Activated B cell treated with CpG ODN at 0.5 μM for 24 hours (primary cell): ENCODE measurements around the gene KDELR3. TPM values are rescaled to one million over a fixed set of nuclear protein-coding genes. Genes with fewer than 3 reads are reported as not detected.

Experiments
- ATAC-seq: fragments of 200-7000 bp; cut with Tn5 transposase; one replicate; pipeline ENCODE4 v1.10.0; 2021; ENCODE audit warnings: low read depth, mild to moderate bottlenecking, moderate library complexity
- CTCF ChIA-PET: fragments of 350-600 bp; sonication (Branson Sonifier 250); formaldehyde crosslinking; loops from one replicate; lab custom pipeline; 2021; ENCODE audit warnings: antibody characterized with exemption; lab: Charles Lee
- POLR2A ChIA-PET: fragments of 350-600 bp; sonication (Branson Sonifier 250); formaldehyde crosslinking; loops from one replicate; lab custom pipeline; 2021; ENCODE audit warnings: antibody characterized with exemption; lab: Charles Lee
- DNase-seq: peaks from one replicate; pipeline ENCODE4 v3.0.0; 2022
- H3K27ac Mint-ChIP-seq: one replicate; pipeline ENCODE4 v1.8.0; 2020; ENCODE audit warnings: mixed read lengths
- H3K27me3 Mint-ChIP-seq: one replicate; pipeline ENCODE4 v1.8.0; 2021; ENCODE audit warnings: mixed read lengths
- H3K36me3 Mint-ChIP-seq: one replicate; pipeline ENCODE4 v1.8.0; 2021; ENCODE audit warnings: low read depth, mixed read lengths
- H3K4me1 Mint-ChIP-seq: one replicate; pipeline ENCODE4 v1.8.0; 2021; ENCODE audit warnings: mixed read lengths
- H3K4me3 Mint-ChIP-seq: one replicate; pipeline ENCODE4 v1.8.0; 2020; ENCODE audit warnings: mild to moderate bottlenecking, mixed read lengths
- H3K9me3 Mint-ChIP-seq: one replicate; pipeline ENCODE4 v1.8.0; 2020; ENCODE audit warnings: mixed read lengths
- CTCF ChIP-seq: fragments of 200-600 bp; IDR thresholded peaks from one replicate; pipeline ENCODE4 v1.8.0; 2022; ENCODE audit warnings: antibody characterized with exemption, mild to moderate bottlenecking
- intact Hi-C: fragments of 100-400 bp; cut with micrococcal nuclease; formaldehyde crosslinking; loops from one replicate; pipeline ENCODE4 v1.15.1; 2024
- total RNA-seq: library from RNA; stranded (reverse); gene quantifications from 2 replicates; pipeline ENCODE4 v1.2.3, GENCODE V29; 2022

KDELR3 gene
- total RNA-seq, 1 donor from 2014 or later, result not detected

GRCh38 chr22:38505541-38506117, 37.7 kb downstream of the KDELR3 start:
- DNase-seq (no peak), ATAC-seq (peak; percentile 19)
- Mint-ChIP-seq H3K27me3 (no peaks in the 10 kb centered on the region), H3K27ac (peak overlapping the region; percentile 100), H3K4me3 (peak overlapping the region; percentile 99), H3K9me3 (no peaks in the 10 kb centered on the region), H3K4me1 (peaks cover 46% of the 10 kb centered on the region), H3K36me3 (peaks cover 55% of the 10 kb centered on the region)
- ChIA-PET CTCF (no interaction called here), POLR2A (no interaction called here)
- no peak for TF ChIP-seq CTCF
- intact Hi-C loops, result loop anchor here (1.0 to 5.0 kb wide), 9 partner anchors 15 to 897 kb away; partner anchors contain the start of genes CBY1, CSNK1E, DMC1 and FAM227A

- intact Hi-C loops, result loop anchor here (1.0 to 5.0 kb wide), 8 partner anchors 64 to 898 kb away; partner anchors contain the start of genes CBY1, CSNK1E, DMC1 and FAM227A
- H3K27ac Mint-ChIP-seq, result peak within 1 kb of the TSS; percentile 100
- ChIA-PET POLR2A (interaction anchor here (0.6 to 1.8 kb wide), 6 partner anchors 10 to 249 kb away, joined by 3 to 13 read pairs (median 4); no protein-coding TSS in a partner anchor), CTCF (interaction anchor here (1.5 kb wide), 1 partner anchor 11 kb away, joined by 5 read pairs; no protein-coding TSS in a partner anchor)
- peak within 1 kb of the TSS; percentile 99 for H3K4me3 Mint-ChIP-seq
- no peaks in the 10 kb centered on the region for H3K9me3 Mint-ChIP-seq
- no peak for TF ChIP-seq CTCF
- H3K27me3 Mint-ChIP-seq, result no peaks in the 10 kb centered on the region
- peaks cover 41% of the 10 kb centered on the region for H3K4me1 Mint-ChIP-seq
- ATAC-seq (peak; percentile 89), DNase-seq (peak; percentile 91)
- H3K36me3 Mint-ChIP-seq, result peaks cover 48% of the 10 kb centered on the region
These were observed 38.4 kb downstream of the KDELR3 start, which contains the start of gene DDX17 for GRCh38 chr22:38506118-38506962. Gene DDX17, minus strand, starts transcription at chr22:38506311.

- TF ChIP-seq CTCF, result no peak
- no peaks in the 10 kb centered on the region for H3K27me3 Mint-ChIP-seq
- peaks cover 9% of the 10 kb centered on the region for H3K4me1 Mint-ChIP-seq
- H3K27ac Mint-ChIP-seq, result no peak overlapping the region
- peaks cover 11% of the 10 kb centered on the region for H3K36me3 Mint-ChIP-seq
- intact Hi-C loops, result no loop called here
- ATAC-seq (no peak), DNase-seq (no peak)
- no peak overlapping the region for H3K4me3 Mint-ChIP-seq
- CTCF ChIA-PET, result interaction anchor here (1.2 to 4.2 kb wide), 2 partner anchors 62 to 458 kb away, joined by 3 to 12 read pairs; no protein-coding TSS in a partner anchor
- H3K9me3 Mint-ChIP-seq, result no peaks in the 10 kb centered on the region
- POLR2A ChIA-PET, result interaction anchor here (0.5 to 1.2 kb wide), 3 partner anchors 8 to 13 kb away, joined by 3 read pairs; no protein-coding TSS in a partner anchor
These were observed 42.6 kb downstream of the KDELR3 start for GRCh38 chr22:38510416-38510970.

GRCh38 chr22:38513063-38513462, 45.2 kb downstream of the KDELR3 start:
- H3K36me3 Mint-ChIP-seq, result no peaks in the 10 kb centered on the region

More at GRCh38 chr22:38513063-38513462, 45.2 kb downstream of the KDELR3 start:
- no peak for TF ChIP-seq CTCF
- Mint-ChIP-seq H3K4me3 (no peak overlapping the region), H3K27me3 (no peaks in the 10 kb centered on the region), H3K4me1 (peaks cover 1% of the 10 kb centered on the region), H3K9me3 (no peaks in the 10 kb centered on the region), H3K27ac (no peak overlapping the region)
- intact Hi-C loops, result loop anchor here (1.0 kb wide), 1 partner anchor 461 kb away; no protein-coding TSS in a partner anchor
- ATAC-seq (peak; percentile 79), DNase-seq (no peak)
- CTCF ChIA-PET, result interaction anchor here (4.2 kb wide), 1 partner anchor 461 kb away, joined by 12 read pairs; no protein-coding TSS in a partner anchor
- POLR2A ChIA-PET, result no interaction called here
